HG02970 (cell line): Measurements from ENCODE around the gene LRRC36.

Source experiments
- ATAC-seq: cut with Tn5 transposase; IDR thresholded peaks from one replicate; pipeline ENCODE4 v1.9.1; 2021; ENCODE audit warnings: mild to moderate bottlenecking, moderate library complexity, moderate number of reproducible peaks; ENCODE audit not compliant: unreplicated experiment, low FRiP score

LRRC36 gene

DNA sequence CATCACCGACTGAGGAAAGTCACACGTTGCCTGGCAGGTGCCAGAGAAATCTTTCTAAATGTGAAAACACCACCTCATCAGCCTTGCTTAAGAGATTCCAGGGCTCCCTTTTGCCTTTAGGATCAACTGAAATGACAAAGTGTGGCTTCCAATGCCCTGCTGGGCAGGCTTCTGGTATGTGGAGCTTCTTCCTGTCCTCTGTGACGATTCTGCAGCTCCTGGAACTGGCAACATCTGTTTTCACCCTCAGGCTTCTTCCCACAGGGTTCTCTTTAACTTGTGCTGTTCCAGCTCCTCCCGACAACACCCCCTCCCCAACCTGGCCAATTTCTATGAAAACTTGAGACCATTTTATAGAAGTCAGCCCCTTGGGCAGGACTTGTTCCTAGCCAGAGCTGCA is 94.4 kb downstream of the LRRC36 start:
- no peak for ATAC-seq

DNA sequence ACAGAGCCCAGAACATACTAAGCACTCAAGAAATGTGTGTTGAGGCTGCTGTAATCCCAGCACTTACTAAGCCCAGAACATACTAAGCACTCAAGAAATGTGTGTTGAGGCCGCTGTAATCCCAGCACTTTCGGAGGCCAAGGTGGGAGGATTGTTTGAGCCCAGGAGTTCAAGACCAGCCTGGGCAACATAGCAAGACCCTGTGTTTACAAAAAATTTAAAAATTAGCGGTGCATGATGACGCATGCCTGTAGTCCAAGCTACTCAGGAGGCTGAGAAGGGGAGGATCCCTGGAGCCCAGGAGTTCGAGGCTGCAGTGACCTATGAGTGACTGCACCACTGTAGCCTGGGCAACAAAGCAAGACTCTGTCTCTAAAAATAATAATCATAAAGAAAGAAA is 96.4 kb downstream of the LRRC36 start:
- no peak for ATAC-seq

DNA sequence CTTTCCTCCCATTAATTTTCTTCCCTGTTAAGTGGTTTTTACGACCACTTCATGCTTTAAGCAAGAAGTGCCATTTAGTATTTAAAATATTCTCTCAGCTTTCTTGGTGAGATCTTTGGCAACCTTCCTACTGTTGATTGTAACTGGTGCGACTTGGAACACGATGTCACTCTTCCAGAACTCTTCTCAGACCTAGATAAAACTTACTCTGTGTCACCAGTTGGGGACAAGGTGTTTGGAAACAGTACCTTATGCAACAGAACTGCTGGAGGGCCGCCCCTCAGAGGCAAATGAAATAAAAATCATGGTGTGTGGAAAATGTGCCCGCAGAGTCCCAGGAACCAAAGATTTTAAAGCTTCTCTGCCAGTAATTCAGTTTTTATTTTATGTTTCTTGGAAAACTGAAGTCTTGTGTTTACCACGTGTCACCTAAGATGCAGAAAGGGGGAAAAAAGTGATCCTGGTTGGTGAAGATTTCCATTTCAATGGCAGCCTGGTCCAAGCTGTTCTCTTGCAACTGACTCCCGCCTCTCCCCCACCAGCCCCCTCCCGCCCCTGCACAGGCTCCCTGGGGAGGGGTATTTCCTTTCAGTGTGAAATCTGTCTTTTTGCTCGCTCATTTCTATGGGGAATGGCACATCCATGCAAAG is 97.1 kb downstream of the LRRC36 start:
- no peak for ATAC-seq

DNA sequence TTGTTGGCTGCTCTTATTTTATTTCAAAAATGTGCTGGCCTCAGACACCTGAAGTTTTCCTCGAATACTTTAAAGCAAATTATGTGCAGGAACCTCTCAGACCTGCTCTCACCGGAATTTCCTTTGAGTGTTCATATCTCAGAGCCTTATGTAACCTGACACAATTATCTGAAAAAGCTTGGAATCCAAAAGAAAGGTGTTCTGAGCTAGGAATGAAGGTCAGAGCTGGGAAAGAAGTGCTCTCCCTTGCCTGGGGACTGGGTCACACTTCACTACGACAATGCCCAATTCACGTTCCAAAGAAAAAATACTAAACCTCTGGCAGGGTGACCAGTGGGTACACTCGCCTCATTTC is 97.6 kb downstream of the LRRC36 start:
- no peak for ATAC-seq

DNA sequence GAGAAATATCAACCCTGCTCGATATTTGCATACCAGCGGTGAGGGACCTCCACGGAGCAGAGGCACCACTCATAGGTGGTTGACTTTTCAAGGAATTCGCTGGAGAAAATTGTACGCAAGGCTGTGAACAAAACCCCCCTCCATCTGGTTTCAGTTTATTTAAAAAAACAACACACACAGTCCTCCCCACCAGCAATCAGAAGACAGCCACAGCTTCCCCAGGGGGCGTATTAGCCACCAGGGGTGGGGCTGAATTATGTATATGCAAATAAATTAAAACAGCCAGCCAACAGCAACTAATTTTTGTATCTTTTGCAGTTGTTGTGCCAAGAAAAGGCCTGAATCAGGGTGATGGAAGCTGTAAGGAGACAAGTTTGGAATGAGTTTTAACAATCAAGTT is 98.4 kb downstream of the LRRC36 start:
- no peak for ATAC-seq

DNA sequence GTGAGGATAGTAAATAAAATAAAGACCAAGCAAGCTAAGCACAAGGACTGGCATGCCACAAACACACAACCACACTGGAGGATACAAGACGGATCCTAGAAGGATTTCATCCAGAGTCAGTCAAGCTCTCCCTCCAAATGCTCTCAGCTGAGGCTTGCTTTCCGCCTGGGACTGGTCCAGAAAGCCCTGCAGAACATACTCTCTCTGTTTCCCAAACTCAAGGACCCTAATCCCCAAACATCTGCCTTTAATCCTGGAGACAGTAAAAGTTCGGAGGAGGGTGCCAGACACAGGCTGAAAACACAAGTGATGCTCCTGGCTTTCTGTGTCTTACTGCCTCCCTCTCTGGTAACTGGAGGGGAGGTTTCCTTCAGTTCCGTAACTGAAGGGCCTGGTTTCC is 99.0 kb downstream of the LRRC36 start:
- ATAC-seq, result no peak

DNA sequence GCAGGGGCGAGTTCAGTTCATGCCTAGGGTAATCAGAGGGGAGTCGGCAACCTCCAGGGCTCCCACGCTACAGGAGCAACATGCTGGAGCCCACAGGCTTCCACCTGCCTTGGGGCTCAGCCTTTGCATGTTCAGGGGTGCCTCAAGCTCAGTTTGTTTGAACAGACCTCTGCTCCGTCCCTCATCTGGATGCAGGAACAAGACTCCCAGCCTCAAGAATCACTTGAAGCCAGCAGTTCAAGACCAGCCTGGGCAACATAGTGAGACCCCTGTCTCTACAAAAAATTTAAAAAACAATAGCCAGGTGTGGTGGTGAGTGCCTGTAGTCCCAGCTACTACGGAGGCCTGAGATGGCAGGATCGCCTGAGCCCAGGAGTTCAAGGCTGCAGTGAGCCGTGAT is 99.4 kb downstream of the LRRC36 start:
- no peak for ATAC-seq

DNA sequence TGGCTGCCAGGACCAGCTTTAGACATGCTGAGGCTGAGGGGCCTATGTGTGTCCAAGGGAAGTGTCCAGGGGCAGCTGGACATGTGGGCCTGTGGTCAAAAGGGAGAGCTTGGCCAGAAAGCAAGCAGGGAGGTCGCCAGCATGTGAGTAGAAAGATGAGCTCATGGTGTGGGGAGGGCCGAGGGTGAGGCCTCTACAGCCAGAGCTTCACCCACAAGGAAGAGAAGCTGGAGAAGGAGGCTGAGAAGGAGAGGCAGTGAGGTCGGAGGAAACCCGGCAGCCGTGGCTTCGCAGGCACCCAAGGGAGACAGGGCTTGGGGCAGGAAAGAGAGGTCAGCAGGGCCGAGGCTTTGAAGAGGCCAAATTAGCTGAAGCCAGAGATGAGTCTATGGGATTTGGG is 100.3 kb downstream of the LRRC36 start:
- ATAC-seq, result no peak

DNA sequence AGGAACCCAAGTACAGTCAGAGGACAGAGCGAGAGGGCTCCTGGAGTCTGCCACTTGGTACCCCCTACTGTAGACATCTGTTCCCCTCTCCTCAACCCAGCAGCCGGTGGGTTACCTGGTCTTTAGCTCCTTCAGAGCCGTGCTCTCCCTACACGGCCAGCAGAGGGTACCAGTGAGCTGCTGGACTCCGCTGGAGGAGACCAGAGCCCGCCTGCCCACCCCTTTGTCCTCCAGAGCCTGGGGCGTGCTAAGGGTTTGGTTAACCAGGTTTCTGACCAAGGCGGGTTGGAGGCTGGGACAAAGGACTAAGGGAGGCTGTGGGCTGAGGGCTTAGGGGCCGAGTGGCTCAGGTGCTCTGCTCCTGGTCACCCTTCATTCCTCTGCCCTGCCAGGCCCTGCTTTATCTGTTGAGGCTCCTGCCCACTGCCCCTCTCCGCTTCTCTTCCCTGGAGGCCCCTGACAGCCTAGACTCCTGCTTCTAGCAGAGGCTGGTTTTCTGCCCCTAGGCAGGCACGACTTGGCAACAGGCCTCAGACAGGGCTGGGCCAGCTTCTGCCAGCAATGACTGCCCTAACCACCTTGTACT is 101.6 kb downstream of the LRRC36 start:
- ATAC-seq, result no peak

DNA sequence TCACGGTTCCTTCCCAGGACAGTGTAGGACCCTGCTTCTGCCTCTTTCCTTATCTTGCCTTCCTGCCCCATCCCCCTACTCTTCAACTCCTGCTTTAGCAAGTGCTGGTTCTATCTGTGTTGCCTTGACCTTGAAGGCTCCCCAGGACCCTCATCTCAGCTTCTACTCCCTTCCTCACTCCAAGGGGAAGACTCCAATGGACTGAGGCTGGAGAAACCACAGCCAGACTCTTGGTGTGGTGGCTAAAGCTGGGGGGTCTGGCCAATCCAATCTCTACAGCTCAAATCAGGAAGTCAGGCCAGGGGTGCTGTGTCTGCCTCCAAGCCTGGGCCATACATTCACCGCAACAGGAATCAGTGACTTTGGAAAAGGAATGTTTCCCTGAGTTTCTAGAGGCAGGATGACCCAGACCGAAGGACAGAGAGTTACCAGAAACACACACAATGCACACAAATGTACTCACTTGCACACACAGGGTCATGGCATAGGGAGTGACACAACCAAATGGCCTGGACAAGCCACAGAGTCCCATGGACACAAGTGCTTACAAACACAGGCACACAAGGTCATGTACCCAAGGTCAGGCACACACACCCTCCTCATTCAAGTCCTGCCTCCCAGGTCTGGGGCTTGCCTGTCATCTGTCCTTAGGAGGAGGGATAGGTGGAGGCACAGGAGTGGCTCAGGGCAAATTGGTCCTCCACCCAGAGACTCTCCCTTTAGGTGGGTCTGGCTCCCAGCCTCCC is 102.6 kb downstream of the LRRC36 start:
- no peak for ATAC-seq

DNA sequence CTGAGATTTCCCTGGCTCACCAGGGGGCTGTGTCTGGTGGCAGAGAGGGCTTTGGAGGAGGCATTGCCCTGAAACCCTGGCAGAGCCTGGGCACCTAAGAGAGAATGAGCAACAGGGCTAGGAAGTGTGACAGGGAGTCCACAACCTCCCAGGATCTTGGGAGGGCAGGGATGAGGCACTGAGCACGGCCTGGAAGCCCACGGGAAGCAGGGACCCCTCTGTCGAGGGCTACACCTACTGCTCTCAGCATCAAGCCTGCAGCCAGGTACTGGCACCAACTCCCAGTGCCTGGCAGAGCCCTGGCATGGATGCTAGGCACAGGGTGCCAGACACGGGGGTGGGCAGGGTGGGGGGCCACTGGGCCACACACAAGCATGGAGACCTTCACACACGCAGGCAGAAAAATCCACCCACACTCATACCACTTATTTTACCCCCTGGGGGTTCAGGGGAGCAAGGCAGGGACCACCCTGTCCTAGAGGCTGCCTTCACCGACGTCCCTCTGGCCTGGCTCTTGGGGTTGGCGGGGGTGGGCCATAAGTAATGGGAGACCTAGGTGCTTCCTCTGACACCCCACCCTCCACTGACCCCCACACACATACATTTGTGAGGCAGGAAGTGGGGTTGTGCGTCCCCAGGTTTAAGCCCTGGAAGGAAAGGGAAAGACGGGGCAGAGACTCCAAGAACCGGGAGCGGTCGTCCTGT is 103.3 kb downstream of the LRRC36 start:
- ATAC-seq, result no peak

DNA sequence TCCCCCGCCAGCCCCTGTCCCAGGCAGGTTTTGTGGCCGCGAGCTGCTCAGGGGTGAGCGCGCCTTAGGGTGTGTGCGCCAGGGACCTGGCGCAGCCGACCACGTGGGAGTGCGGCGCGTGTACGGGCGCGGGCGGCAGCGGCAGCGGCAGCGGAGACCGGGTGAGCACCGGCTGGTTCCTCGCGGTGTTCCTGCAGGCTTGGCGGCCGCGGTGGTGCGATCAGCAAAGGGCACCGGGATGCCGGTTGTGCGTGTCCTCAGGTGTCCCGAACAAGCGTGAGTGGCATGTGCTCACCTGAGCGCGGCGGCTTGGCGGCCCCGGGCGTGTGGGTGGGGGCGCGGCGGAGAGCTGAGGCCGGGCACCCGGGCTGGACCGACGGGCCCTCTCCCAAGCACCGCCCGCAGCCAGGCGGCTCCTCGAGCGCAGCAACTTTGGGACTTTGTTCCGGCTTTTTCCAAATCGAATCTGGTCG is 103.9 kb downstream of the LRRC36 start:
- ATAC-seq, result no peak

DNA sequence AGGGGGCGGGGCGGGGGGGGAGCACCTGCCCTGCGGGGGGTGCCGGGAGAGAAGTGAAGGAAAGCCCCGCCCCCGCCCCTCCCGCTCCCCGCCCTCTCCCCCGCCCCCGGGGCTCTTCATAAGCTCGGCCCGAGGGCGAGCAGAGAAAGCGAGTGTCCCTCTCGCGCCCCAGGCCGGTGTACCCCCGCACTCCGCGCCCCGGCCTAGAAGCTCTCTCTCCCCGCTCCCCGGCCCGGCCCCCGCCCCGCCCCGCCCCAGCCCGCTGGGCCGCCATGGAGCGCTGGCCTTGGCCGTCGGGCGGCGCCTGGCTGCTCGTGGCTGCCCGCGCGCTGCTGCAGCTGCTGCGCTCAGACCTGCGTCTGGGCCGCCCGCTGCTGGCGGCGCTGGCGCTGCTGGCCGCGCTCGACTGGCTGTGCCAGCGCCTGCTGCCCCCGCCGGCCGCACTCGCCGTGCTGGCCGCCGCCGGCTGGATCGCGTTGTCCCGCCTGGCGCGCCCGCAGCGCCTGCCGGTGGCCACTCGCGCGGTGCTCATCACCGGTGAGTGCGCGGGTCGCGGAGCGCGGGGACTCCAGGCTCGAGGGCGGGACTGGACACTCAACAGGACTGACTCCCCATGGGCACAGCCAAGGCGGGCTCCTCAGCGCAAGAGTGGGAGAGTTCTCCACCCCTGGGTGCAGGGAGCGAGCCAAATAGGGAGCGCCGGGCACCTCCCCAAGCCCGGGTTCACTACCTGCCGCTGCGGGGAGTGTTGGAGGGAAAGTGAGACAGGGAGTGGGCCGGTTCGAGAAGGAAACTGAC is 104.6 kb downstream of the LRRC36 start, which contains the start of gene HSD11B2:
TSS of gene HSD11B2 (plus strand) at position 145 of the 798 bp plus-strand sequence. CDS start at position 273, 128 bp downstream.
- ATAC-seq, result no peak

DNA sequence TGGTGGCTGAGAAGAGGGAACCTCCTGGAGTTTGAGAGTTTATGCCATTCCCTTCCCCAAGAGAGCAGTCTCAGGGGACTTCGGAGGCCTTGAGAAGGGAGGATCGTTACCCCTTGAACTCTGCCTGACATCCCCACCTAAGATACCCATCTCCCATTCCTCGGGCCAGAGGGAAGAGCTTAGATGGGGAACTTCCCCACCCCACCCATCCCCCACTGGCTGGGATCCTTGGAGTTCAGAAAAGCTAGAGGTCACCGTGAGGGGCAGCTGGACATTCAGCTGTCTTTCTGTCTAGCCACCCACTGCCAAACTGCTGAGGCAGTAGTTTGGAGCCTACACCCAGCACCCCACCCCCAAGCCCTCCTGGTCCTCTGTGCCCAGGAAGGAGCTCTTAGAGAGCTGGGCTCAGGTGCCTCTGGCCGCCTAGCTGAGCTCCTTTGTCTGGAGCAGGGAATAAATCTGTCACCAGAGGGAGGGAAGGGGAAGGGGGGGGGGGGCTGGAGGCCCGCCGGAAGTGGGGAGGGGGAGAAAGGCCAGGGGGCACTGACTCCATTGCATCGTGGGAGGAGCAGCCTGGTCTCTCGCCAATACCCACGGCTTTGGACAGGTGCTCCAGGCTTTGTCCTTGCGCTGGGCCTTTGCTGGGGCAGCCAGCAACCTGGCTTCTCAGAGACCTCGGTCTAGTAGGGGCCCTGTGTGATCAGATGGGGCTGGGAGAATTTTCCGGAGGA is 105.3 kb downstream of the LRRC36 start:
- ATAC-seq, result no peak

DNA sequence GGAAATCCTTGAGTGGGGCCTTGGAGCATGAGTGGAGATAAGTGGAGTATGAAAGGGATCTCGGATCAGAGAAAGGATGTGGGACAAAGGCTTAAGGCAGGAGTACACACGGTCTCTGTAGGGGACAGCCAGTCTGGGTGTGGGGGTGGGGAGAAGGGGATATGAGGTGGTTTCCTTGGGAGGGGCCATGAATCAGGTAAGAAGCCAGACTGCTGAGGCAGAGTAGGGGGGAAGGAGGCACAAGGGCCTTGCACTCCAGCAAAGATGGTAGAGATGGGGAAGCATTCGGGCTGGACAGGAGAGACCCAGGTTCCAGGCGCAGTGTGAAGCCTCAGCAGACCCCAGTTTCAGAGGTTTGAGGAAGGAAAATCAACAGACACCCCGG is 105.9 kb downstream of the LRRC36 start:
- no peak for ATAC-seq

DNA sequence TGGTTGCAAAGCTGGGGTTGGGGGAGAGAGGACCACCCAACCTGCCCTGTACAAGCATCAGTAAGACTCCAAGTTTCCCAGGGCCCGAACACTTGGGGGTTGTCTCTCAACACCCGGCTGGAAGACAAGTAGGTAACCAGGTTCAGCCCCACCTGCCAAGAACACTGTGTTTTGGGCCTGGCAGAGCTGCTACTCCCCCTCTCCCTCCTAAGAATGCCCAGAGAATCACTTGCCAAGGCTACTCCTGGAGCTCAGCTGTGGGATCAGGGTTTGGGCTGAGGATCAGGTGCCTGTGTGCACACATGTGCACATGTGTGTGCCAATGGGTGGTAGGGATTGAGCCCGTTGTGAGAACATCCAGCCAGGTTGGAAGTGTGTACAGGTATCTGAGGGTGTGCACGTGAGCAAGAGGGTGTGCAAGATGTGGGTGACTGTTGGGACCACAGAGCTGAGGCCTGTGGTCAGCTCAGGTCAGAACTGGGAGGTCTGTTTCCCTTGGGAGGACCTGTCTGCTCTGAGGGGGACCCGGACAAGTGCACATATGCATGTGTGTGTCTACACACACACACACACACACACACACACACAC is 106.6 kb downstream of the LRRC36 start:
- no peak for ATAC-seq
